ENCODE measurements around the gene HDAC2.

DNA sequence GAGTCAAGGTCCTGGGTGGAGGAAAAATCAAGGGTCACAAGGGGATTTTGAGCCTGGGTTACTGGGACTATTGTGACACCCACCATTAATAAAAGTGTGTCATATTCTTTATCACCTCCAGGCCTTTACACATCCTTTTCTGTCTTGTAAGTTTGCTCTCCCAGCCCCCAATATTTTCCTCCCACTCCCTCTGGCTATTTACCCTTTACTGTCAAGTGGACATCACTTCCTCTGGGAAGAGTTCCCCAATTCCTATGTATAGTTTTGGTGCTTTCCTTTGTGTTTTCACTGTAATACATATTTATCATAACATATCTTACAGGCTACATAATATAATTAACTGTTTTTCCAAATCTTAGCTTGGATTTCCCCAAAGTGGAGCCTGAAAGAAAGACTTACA, 77.5 kb downstream of the HDAC2 start:
- TF ChIP-seq, protein P1, sequence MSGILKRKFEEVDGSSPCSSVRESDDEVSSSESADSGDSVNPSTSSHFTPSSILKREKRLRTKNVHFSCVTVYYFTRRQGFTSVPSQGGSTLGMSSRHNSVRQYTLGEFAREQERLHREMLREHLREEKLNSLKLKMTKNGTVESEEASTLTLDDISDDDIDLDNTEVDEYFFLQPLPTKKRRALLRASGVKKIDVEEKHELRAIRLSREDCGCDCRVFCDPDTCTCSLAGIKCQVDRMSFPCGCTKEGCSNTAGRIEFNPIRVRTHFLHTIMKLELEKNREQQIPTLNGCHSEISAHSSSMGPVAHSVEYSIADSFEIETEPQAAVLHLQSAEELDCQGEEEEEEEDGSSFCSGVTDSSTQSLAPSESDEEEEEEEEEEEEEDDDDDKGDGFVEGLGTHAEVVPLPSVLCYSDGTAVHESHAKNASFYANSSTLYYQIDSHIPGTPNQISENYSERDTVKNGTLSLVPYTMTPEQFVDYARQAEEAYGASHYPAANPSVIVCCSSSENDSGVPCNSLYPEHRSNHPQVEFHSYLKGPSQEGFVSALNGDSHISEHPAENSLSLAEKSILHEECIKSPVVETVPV (CRISPR knock-in tag; IDR thresholded peaks at IDR 0.05), result no peak
- TF ChIP-seq, protein P2, sequence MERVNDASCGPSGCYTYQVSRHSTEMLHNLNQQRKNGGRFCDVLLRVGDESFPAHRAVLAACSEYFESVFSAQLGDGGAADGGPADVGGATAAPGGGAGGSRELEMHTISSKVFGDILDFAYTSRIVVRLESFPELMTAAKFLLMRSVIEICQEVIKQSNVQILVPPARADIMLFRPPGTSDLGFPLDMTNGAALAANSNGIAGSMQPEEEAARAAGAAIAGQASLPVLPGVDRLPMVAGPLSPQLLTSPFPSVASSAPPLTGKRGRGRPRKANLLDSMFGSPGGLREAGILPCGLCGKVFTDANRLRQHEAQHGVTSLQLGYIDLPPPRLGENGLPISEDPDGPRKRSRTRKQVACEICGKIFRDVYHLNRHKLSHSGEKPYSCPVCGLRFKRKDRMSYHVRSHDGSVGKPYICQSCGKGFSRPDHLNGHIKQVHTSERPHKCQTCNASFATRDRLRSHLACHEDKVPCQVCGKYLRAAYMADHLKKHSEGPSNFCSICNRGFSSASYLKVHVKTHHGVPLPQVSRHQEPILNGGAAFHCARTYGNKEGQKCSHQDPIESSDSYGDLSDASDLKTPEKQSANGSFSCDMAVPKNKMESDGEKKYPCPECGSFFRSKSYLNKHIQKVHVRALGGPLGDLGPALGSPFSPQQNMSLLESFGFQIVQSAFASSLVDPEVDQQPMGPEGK (CRISPR knock-in tag; IDR thresholded peaks at IDR 0.05; ENCODE audit: borderline replicate concordance), result no peak
- no peak for TF ChIP-seq ZNF8 (CRISPR knock-in tag; IDR thresholded peaks at IDR 0.05)
- TF ChIP-seq ZNF70 (CRISPR knock-in tag; IDR thresholded peaks at IDR 0.05), result no peak

All from SK-N-SH treated with all-trans-retinoic acid at 6 μM for 48 hours (cell line).